Muscle of arm (tissue), 12 donors: ENCODE data around the gene PIP4K2A. TPM values are rescaled to one million over a fixed set of nuclear protein-coding genes. Genes with fewer than 3 reads are reported as not detected.

Experiments used
- DNase-seq: peaks from one replicate; pipeline ENCODE4 v3.0.0-alpha.2; 2013
- polyA plus RNA-seq, 12 donors: library from polyadenylated mRNA; unstranded; fragments of 120-200 nt; gene quantifications; one replicate each; pipeline ENCODE4 v1.2.1, GENCODE V29; 2013; ENCODE audit not compliant: insufficient read length in 12 of 12

Gene PIP4K2A
- polyA plus RNA-seq, 12 donors, result 15.6 to 111 (median 24.2) TPM

DNA sequence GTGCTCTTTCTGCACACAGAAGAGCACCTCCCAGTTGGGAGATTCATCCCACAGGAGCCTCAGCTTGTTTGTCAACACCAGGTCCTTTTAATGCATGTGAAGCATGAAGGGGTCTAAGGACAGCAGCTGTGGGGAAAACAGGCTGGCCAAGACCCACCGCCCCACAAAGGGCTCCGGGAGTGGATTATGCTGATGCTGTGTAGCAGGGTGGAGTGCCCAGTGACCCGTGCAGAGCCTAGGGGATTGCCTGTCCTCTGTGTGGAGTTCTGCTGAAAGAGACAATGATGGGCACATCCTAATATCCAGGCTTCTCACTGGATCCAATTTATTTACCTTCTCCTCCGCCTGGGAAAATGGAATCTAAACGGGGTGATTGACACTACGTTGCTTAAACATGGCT is 74.0 kb downstream of the PIP4K2A start:
- no peak for DNase-seq

DNA sequence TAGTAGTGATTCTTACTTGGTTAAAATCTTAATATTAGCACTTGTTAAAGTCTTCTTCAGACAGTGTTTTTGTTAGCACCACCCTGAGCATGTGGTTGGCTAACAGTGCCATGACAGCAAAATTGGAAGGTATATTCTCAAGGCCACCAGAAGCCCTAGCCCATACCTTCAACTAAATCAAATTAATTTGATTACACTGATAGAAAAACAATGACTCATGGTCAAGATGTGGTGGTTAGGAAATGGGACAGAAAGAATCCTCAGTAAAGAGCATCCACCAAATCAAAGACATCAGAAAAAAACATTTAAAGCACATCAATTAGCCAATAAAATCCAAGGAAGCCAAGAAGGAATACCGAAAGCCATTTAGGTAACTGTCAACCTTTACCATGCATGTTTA is 75.5 kb downstream of the PIP4K2A start:
- DNase-seq, result no peak

DNA sequence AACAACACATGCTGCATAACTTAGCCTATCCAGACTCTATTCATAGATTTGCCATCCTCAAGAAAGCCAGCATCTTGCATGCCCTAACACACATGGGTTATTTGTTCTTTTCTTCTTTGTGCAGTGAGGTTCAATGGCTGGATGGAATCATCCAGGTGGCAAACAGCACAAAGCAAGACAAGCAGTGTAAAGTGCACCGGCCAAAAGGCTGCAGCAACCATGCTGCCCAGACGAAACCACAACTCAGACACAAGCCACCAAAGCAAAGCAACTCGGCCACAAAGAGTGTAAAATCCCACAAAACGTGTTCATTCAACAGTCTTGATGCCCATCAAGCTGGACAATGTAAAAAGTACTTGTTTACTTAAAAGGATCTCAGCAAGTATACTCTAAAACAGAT is 76.9 kb downstream of the PIP4K2A start:
- DNase-seq, result no peak

DNA sequence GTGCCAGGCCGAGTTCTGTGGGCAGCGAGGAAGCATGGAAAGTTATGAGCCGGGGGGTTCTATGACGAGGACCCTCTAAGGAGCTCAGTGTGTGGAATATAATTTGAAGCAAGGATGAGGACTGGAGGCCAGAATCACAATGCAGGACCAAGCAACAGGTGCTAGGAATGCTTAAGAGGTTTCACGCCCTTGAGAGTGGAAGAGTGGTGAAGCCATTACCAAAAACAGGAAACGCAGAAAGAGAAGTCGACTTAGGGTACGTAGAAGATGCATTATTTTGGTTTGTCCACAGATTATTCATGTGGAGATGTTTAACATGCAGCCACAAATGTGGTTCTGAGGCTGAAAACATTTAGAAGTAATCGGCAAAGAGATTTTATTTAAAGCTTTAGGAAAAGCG is 78.7 kb downstream of the PIP4K2A start:
- DNase-seq, result no peak

DNA sequence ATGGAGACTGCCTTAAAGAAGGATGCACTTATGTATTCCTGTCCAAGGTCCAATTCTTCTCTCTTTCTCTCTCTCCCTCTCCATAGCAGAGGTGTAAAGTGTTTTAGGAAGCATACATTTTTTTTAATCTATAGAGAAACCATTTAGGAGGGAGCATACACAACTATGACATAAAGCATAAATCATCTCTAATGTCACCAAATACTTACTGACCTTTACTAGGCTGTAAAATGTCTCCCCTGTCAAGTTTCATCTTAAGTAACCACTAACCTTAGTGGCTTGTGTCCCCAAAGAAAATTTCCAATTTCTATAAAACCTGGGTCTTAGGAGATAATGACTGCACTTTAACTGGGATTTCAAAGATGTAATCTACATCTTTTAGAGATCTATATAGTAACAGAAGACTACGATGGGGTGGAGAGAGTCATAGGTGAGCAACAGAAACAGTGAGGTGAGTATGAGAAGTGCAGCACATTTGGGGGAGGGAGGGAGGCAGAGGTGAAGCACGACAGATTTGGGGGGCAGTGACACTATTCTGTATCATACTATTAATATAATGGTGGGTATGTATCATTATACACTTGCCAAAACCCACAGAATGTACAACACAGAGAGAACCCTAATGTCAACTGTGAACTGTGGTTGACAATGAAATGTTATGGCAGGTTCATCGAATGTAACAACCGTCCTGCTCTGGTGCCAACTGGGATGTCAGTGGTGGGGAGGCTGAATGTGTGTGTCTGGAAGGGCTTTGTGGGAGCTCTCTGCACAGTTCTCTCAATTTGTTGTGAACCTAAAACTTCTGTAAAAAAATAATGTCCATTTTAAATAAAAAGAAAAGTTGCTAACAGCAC is 79.5 kb downstream of the PIP4K2A start:
- no peak for DNase-seq

DNA sequence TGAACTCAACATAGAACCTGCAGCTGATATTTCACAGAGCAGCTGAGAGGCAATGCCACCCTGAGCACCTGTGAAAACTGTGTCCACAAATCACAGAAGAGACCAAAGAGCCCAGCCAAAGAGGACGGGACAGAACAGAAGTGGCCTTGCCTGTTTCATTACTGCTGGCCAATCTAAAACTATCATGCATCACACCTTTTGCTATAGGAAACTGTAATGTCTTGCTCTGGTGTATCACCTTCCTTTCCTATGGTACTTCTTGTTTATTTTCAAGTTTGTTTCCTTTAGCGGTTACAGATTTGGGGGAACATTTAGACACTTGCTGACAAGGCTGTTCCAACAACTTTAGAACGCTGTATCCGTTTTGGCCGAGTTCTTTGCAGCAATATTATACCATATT is 80.3 kb downstream of the PIP4K2A start:
- no peak for DNase-seq

DNA sequence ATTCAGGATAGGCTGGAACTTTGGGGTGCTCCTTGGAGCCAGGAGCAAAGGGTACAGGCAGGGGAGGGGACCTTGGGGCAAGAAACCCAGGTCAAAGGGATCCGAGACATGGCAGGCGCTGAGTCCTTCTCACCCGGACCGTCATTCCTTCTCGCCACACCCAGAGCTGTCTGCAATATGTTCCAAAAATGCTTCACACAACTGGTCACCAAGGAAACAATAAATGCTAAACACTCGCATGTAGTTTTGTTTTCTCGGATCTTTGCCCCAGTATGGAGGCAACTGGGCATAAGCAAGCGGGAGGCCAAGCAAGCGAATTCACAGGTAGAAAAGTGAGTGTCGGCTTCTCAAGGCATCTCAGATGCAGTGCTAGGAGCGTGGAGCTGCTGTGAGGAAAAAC is 80.8 kb downstream of the PIP4K2A start:
- DNase-seq, result no peak

DNA sequence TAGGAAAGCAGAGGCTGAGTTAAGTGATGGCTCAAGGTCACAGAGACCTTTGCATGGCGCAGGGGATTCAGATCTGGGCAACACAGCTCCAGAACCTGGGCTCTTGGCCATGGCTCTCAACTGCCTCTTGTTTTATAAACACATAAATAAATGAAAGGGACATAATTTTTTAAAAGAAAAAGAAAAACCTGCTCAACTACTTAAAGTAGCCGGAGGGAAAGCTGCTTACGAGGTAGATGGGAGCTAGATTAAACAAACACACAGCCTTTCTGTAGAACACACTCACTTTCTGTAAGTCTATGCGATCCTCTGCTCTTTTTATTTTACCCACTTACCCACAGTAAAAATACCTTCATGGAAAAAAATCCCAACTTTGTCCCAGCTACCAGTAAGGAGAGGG is 81.3 kb downstream of the PIP4K2A start:
- no peak for DNase-seq

DNA sequence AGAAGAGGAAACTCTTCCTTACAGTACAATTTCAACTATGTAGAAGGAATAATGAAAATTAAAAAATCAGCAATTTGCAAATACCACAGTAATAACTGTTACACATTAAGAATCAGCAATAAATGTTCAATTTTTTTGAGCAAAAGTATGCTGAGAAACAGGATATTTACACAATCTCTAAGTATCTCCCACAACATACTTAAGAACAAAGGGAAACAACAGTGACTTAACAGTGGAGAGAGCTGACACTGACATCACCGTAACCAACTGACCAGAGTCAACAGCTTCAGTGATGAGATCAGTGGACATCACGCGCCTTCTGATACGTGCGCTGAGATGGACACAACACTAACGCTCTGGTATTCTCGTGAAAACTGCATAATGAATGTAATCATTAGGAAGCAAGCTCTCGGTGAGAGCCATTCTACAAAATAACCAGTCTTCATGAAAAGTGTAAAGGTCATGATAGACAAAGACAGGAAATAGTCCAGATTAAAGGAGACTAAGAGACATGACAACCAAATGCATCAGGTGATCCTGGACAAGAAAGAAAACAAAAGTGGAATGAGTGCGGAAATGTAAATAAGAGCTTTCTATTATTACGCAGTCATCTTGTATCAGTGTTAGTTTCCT is 82.6 kb downstream of the PIP4K2A start:
- no peak for DNase-seq

DNA sequence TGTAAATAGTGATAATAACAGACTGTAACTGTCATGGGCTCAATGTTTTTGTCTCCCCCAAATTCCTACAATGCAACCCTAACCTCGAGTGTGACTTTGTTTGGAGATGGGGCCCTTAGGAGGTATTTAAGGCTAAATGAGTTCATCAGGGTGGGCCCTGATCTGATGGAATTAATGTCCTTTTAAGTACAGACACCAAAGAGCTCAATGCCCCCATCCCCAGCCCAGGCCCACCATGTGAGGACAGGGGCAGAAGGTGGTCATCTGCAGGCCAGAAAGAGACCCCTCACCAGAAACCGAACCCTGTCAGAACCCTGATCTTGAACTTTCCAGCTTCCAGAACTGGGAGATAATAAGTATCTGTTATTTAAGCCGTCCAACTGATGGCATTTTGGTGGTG is 83.2 kb downstream of the PIP4K2A start:
- DNase-seq, result no peak

DNA sequence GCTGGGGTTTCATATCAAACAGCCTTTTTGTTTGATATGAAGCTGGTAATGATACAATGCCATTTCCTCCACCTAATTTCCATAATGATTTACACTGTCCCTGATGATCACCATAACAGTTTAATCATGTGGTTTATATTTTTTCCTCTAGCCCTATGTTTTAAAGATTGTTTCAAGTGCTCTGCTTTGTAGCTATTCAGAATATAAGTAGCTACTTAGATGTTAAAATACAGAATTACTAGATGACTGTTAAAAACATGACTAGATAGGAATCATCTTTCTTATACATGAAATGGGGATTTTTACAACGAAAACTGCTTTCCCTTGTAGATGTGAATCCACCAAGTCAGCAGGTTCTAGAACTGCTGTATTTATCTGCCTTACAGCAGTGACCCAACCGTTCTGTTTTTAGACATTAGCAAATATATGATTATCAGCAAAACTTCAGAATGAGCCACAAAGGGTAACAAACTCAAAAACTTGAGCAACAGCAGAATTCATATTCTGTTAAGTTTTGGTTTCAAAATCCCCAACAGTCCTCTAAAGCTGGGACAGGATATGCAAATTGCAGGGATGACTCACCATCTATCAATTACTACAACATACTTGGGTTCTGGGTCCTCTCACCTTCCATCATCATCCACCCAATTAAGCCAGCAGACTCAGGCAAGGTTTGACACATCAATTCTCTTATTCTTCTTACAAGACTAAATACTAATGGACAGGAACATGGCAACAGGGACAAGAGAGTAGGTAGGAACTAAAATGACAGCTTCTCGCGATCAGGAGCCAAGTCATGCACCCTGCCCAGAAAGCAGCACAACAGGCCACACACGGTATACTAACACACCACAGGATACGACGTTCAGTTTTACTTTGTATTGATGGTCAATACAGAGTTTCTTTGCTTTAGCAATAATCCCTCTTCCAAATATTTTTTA is 83.9 kb downstream of the PIP4K2A start:
- no peak for DNase-seq

DNA sequence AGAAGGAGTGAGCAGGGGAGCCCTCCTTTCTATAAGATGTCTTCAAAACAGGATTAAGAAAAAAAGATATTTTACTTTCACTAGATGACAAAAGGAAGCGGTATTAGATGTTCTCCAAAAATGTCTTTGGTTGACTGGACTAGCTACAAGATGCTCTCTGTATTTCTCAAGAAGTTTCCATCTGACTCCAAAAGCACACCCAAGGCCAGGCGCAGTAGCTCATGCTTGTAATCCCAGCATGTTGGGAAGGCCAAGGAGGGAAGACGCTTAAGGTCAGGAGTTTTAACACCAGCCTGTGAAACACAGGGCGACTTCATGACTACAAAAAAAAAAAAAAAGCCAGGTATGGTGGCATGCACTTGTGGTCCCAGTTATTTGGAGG is 84.5 kb downstream of the PIP4K2A start:
- DNase-seq, result no peak

DNA sequence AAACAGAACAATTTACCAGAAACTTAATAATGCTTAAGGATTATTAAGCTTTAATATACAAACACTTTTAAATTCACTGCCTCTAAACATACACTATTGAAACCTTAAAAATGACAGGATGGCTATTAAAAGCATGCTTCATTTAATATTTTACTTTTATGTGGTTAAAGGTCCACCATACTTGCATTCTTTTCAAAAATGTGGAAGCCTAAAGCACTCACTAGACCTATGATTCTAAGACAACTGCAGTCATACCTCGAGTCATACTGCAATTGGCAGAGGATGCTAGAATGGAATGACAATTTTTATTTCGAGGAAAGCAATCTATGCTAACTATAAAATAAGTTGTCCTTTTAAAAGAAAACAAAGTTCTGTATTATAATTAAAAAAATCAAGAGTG is 85.3 kb downstream of the PIP4K2A start:
- no peak for DNase-seq

DNA sequence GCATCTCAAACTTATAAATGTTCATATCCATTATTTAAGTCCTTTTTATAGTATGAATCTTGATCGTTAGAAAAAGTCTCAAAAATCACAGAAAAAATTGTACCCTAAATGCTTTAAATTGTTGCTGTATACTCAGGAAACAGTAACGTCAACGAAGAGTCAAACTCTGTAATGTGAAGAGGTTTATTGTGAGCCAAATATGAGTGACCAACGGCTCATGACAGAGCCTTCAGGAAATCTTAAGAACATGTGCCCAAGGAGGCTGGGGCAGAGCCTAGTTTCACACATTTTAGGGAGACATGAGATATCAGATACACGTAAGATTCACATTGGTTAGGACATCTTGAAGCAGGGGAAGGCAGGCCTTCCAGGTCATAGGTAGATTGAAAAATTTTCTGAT is 86.1 kb downstream of the PIP4K2A start:
- DNase-seq, result no peak

DNA sequence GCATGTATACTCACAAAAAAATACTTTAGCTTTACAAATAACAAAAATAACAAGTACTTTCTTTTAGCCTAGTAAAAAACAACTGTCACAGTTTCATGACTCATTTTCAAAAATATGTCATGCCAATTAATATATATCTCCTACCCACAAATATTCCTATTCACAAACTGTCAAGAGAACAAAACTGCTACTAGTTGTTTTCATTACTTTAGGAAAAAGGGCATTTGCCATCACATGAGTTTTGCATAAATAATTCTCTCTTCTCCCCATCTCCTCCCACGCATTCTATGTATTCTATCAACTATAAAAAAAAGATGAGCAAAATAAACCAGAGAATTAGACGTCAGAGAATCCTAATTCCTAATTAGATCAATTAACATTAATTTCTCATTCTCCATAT is 87.6 kb downstream of the PIP4K2A start:
- DNase-seq, result no peak

DNA sequence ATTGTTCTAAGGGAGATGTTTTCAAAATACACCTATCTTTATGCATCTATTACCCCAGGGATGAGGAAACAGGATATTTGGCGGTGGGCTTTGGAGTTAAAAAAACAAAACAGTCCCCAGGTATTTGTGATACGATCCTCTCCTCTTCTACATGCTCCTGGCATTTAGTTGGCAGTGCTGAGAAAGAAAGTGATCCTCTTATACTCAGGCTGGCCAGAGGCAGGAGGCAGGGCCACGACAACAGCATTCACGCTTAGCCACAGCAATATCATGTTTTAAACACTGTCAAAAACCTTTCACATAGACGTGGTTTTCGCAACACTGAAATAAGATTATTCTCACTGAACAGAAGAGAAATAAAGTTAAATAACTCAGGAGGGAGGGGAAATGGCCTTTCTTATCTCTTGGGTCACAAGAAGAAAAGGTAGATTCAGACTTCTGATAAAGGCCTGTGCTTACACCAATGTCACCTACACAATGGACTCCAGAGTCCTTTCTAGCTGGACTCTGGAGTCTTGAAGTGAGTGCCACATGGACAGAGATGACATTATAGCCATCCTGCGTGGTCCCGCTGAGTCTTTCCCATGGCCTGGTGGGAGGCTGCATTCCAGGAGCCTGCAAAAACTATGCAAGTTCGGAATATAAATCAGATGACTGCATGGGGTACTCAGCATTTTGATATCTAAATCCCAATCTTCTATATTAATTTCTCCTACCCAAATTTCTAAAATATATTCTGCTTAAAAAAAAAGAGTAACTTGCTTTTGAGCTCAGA is 88.7 kb downstream of the PIP4K2A start:
- no peak for DNase-seq

DNA sequence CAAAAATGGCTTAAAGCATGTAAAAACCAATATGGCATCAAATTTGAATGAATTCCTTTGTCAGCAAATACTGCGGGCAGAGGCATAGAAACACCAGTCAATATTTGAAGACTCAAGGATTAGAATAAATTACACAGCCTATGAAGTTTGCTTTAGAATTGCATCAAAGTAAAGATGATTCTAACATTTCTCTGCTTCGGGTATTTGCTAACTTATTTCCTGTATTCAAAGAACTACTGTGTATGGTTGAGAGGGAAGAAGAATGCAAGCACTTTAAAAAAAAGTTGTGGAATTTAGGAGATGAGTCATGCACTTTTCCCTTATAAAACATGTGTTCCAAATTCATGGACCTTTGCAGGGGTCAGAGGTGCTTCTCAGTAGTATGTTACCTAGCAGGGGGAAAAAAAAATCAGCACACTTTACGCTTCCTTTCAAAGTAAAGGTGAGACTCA is 90.1 kb downstream of the PIP4K2A start:
- DNase-seq, result no peak

DNA sequence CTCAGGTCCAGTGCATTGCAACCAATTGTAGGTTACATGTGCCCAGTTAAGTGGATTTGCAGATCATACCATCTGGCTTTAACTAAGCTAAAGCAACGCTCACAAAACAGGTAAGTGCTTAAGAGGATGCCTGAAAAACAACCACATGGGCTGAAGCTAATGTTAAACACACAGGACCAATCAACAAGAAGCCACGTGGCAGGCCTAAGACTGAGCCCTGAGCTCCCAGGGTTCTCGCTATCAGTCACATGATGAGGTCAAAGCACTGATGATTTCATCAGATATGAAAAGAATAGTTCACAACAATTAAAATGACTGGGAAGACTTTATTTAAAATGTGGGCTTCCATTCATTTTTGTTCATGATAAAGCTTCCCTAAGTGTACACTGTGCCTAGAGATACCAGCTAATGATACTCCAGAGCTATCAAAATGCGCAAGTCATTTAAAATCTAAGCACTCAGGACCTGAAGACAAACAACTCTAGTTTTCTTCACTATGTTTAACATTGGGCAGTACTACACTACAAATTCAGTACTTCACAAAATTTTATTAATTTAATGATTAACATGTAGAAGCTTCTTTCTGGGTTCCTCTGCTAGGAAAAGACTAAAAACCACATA is 90.6 kb downstream of the PIP4K2A start:
- no peak for DNase-seq

DNA sequence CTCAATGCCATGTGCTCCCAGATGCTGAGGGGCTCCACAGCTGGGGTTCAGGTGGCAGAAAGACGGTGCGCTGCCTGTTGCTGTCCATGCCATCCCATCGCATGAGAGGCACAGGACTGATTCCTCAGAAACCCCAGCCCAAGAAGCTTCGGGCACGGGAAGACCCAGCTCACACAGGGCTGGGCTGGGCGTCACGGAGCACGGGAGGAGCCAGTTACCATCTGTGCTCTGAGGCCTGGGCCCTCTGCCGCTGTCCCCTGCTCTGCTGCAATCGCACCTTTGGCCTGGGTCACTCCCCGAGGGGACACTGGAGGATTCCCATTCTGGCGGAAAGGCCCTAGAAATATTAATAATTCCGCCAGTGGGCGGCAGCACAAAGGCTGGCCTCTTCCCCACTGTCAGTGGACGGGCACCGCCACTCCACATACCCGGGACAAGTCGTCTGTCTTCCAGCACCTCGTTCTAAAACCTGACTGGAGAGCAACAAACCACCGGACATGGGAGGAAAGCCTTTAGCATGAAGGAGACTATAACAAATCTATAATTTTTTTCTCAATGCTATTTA is 92.1 kb downstream of the PIP4K2A start:
- DNase-seq, result no peak

DNA sequence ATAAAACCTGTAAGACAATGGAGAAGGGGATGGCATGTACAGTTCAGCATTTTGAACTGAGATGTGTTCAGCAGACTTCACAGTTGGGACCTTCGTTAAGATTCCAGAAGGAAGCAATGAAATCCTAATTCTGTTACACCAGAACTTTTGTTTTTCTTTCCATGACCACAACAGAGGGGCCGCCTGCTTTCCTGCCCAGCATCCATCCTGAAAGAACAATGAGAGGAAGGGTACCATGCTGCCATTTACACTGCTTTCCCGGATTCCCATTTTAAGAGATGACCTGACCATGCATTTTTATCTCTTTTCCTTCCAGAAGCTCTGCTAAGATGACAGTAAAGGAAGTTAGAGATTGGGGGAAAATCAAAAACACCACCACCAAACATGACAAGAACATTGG is 92.7 kb downstream of the PIP4K2A start:
- DNase-seq, result no peak

DNA sequence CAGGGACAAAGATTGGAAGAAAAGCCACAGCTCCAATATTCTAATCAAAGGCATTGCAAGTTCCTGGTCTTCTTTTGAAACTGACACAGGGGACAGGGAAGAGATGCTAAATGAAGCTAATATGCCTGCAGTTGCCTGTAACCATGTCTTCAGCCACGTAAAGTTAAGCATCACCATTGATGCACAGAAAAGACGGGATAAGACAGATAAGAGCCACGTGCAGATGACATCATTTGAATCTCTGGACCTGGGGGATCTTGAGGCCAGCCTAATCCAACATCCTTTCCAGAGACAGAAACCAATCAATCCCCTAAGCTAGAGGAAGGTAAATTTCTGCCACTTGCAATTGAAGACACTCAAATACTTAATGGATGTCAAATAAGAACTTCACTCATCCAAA is 93.4 kb downstream of the PIP4K2A start:
- DNase-seq, result no peak
